Measurements from ENCODE around the gene FBXL7. TPM values are rescaled to one million over a fixed set of nuclear protein-coding genes. Genes with fewer than 3 reads are reported as not detected.

FBXL7 gene
- polyA plus RNA-seq, 1 donor from 2014 or later, result 0.24 TPM

GRCh38 chr5:15787681-15788080, 287.7 kb downstream of the FBXL7 start:
- Histone ChIP-seq H3K9me2 (ENCODE audit: insufficient read depth, low read length) (no peaks in the 10 kb centered on the region), H3K27ac (ENCODE audit: low read length) (no peak overlapping the region), H3K4me2 (ENCODE audit: low read length) (no peak overlapping the region), H3K4me3 (ENCODE audit: low read length) (no peak overlapping the region), H3K79me2 (replicated peaks; ENCODE audit: insufficient read depth, low read length) (no peaks in the 10 kb centered on the region), H4K20me1 (ENCODE audit: insufficient read depth) (no peaks in the 10 kb centered on the region), H3K9me3 (ENCODE audit: low read length) (no peaks in the 10 kb centered on the region), H3K27me3 (ENCODE audit: insufficient read depth, low read depth, low read length) (no peaks in the 10 kb centered on the region), H3K9ac (ENCODE audit: low read length) (no peak overlapping the region), H3F3A (ENCODE audit: insufficient read depth, low read length, poor library complexity, severe bottlenecking) (no peaks in the 10 kb centered on the region), H2AFZ (ENCODE audit: low read depth, low read length) (no peak overlapping the region), H3K36me3 (ENCODE audit: insufficient read depth, low read length) (no peaks in the 10 kb centered on the region)
- TF ChIP-seq EP300 (conservative IDR thresholded peaks at IDR 0.05; ENCODE audit: poor library complexity, severe bottlenecking), result no peak
- no peak for TF ChIP-seq REST (IDR thresholded peaks at IDR 0.05; ENCODE audit: borderline replicate concordance)
- no peak for TF ChIP-seq RAD21 (conservative IDR thresholded peaks at IDR 0.05)
- TF ChIP-seq TAF1 (IDR thresholded peaks at IDR 0.05; ENCODE audit: low read depth), result no peak
- no peak for TF ChIP-seq EZH2 (IDR thresholded peaks at IDR 0.05; ENCODE audit: borderline replicate concordance, insufficient read depth, low read length, poor library complexity, severe bottlenecking)
- no peak for TF ChIP-seq SMC3 (conservative IDR thresholded peaks at IDR 0.05; ENCODE audit: poor library complexity)
- TF ChIP-seq CTCF (IDR thresholded peaks at IDR 0.05; ENCODE audit: poor library complexity, severe bottlenecking), result no peak
- no peak for TF ChIP-seq MXI1 (conservative IDR thresholded peaks at IDR 0.05; ENCODE audit: poor library complexity, severe bottlenecking)
- TF ChIP-seq POLR2AphosphoS5 (IDR thresholded peaks at IDR 0.05), result no peak

GRCh38 chr5:15789642-15790041, 289.7 kb downstream of the FBXL7 start:
- Histone ChIP-seq H3K4me2 (ENCODE audit: low read length) (no peak overlapping the region), H3K9me2 (ENCODE audit: insufficient read depth, low read length) (no peaks in the 10 kb centered on the region), H4K20me1 (ENCODE audit: insufficient read depth) (no peaks in the 10 kb centered on the region), H2AFZ (ENCODE audit: low read depth, low read length) (no peak overlapping the region), H3K4me3 (ENCODE audit: low read length) (no peak overlapping the region), H3K9me3 (ENCODE audit: low read length) (no peaks in the 10 kb centered on the region), H3K9ac (ENCODE audit: low read length) (no peak overlapping the region), H3K27me3 (ENCODE audit: insufficient read depth, low read depth, low read length) (no peaks in the 10 kb centered on the region), H3K36me3 (ENCODE audit: insufficient read depth, low read length) (no peaks in the 10 kb centered on the region), H3F3A (ENCODE audit: insufficient read depth, low read length, poor library complexity, severe bottlenecking) (no peaks in the 10 kb centered on the region), H3K79me2 (replicated peaks; ENCODE audit: insufficient read depth, low read length) (no peaks in the 10 kb centered on the region), H3K27ac (ENCODE audit: low read length) (no peak overlapping the region)
- TF ChIP-seq RAD21 (conservative IDR thresholded peaks at IDR 0.05) (no peak), EP300 (conservative IDR thresholded peaks at IDR 0.05; ENCODE audit: poor library complexity, severe bottlenecking) (no peak), TAF1 (IDR thresholded peaks at IDR 0.05; ENCODE audit: low read depth) (no peak), SMC3 (conservative IDR thresholded peaks at IDR 0.05; ENCODE audit: poor library complexity) (no peak), REST (IDR thresholded peaks at IDR 0.05; ENCODE audit: borderline replicate concordance) (no peak), CTCF (IDR thresholded peaks at IDR 0.05; ENCODE audit: poor library complexity, severe bottlenecking) (no peak), MXI1 (conservative IDR thresholded peaks at IDR 0.05; ENCODE audit: poor library complexity, severe bottlenecking) (no peak), EZH2 (IDR thresholded peaks at IDR 0.05; ENCODE audit: borderline replicate concordance, insufficient read depth, low read length, poor library complexity, severe bottlenecking) (no peak), POLR2AphosphoS5 (IDR thresholded peaks at IDR 0.05) (no peak)
